ENCODE measurements around the gene AHRR. TPM values are rescaled to one million over a fixed set of nuclear protein-coding genes. Genes with fewer than 3 reads are reported as not detected.
A peak's percentile ranks its signal among the peaks of the same experiment; 100 is the strongest.

The AHRR gene
- total RNA-seq, 1 donor from 2014 or later = 1.0 TPM

GRCh38 chr5:386432-387341 lies 65.2 kb downstream of the AHRR start:
- Mint-ChIP-seq H3K9me3 (peaks cover 10% of the 10 kb centered on the region), H3K4me3 (no peak overlapping the region), H3K36me3 (ENCODE audit: low read depth) (peaks cover 8% of the 10 kb centered on the region), H3K27ac (ENCODE audit: unreplicated experiment) (peak overlapping the region; percentile 28), H3K27me3 (ENCODE audit: low read depth) (peaks cover 9% of the 10 kb centered on the region), H3K4me1 (peaks cover 9% of the 10 kb centered on the region)
- TF ChIP-seq CTCF (conservative IDR thresholded peaks at IDR 0.05) = no peak
- DNase-seq (ENCODE audit: low read depth, low spot score) = no peak

GRCh38 chr5:387491-388265 lies 66.2 kb downstream of the AHRR start:
- no peak for TF ChIP-seq CTCF (conservative IDR thresholded peaks at IDR 0.05)
- Mint-ChIP-seq H3K27me3 (ENCODE audit: low read depth) (no peaks in the 10 kb centered on the region), H3K27ac (ENCODE audit: unreplicated experiment) (peak overlapping the region; percentile 57), H3K4me3 (no peak overlapping the region), H3K36me3 (ENCODE audit: low read depth) (peaks cover 6% of the 10 kb centered on the region), H3K4me1 (peaks cover 13% of the 10 kb centered on the region), H3K9me3 (peaks cover 10% of the 10 kb centered on the region)
- no peak for DNase-seq (ENCODE audit: low read depth, low spot score)

GRCh38 chr5:388266-389196 lies 67.0 kb downstream of the AHRR start:
- Mint-ChIP-seq H3K4me1 (peaks cover 21% of the 10 kb centered on the region), H3K9me3 (peaks cover 8% of the 10 kb centered on the region), H3K27ac (ENCODE audit: unreplicated experiment) (no peak overlapping the region), H3K27me3 (ENCODE audit: low read depth) (no peaks in the 10 kb centered on the region), H3K4me3 (no peak overlapping the region), H3K36me3 (ENCODE audit: low read depth) (peaks cover 6% of the 10 kb centered on the region)
- DNase-seq (ENCODE audit: low read depth, low spot score) = no peak
- TF ChIP-seq CTCF (conservative IDR thresholded peaks at IDR 0.05) = no peak

GRCh38 chr5:389197-389821 lies 67.8 kb downstream of the AHRR start:
- Mint-ChIP-seq H3K27ac (ENCODE audit: unreplicated experiment) (no peak overlapping the region), H3K4me1 (peaks cover 25% of the 10 kb centered on the region), H3K27me3 (ENCODE audit: low read depth) (no peaks in the 10 kb centered on the region), H3K4me3 (no peak overlapping the region), H3K9me3 (peaks cover 8% of the 10 kb centered on the region), H3K36me3 (ENCODE audit: low read depth) (peaks cover 6% of the 10 kb centered on the region)
- no peak for DNase-seq (ENCODE audit: low read depth, low spot score)
- TF ChIP-seq CTCF (conservative IDR thresholded peaks at IDR 0.05) = no peak

Measured in neural crest cell (in vitro differentiated cells).